Stimulated activated CD8-positive, alpha-beta memory T cell treated with anti-CD3 and anti-CD28 coated beads, Interleukin-4, amount 100 ng/mL, for 1 hour (primary cell): ENCODE results near the gene SNX17.

Source experiments
- DNase-seq, 2 donors: peaks; one replicate each; pipeline ENCODE4 v3.0.0-alpha.2; 2020; ENCODE audit warnings: low read depth in 2 of 2, low spot score in 1 of 2

SNX17 gene

DNA sequence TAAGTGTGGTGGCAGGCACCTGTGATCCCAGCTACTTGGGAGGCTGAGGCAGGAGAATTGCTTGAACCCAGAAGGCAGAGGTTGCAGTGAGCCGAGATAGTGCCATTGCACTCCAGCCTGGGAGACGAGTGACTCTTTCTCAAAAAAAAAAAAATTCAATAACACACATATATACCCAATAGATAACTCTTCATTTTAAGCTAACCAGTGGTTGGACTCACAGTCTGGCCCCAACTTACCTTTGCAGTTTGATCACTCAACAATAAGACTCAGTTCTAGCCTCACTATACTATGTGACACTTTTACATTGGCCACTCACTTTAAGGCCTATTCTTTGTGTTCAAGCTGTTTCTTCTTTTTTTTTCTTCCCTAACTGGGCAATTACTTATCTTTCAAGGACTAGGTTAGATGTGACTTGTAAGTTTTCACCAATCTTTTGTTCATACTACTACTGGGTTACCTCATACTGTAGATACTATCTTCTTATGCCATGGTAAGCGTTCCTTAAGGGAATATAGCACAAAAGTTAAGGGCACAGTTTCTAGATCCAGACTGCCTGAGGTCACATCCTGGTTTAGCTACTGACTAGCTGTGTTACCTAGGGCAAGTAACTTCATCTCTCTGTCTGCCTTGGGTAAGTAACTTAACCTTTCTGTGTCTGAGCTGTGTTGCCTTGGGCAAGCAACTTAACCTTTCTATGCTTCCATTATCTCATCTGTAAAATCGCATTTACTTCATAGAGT is 7.6 kb upstream of the SNX17 start:
- no peak for DNase-seq

DNA sequence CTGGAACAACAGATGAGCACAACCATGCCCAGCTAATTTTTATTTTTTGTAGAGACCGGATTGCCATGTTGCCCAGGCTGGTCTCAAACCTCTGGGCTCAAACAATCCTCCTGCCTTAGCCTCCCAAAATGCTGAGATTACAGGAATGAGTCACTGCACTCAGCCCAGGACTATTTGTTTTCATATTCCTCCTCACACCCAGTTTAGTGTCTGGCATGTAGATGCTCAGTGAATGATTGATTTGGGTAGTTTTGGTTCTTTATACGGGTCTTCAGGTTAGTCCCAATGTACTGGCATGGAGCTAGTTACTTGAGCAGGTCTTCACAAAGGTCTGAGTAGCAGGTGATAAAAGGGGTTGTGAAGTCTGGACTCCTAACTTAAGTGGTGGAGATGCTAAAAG is 6.5 kb upstream of the SNX17 start:
- no peak for DNase-seq

DNA sequence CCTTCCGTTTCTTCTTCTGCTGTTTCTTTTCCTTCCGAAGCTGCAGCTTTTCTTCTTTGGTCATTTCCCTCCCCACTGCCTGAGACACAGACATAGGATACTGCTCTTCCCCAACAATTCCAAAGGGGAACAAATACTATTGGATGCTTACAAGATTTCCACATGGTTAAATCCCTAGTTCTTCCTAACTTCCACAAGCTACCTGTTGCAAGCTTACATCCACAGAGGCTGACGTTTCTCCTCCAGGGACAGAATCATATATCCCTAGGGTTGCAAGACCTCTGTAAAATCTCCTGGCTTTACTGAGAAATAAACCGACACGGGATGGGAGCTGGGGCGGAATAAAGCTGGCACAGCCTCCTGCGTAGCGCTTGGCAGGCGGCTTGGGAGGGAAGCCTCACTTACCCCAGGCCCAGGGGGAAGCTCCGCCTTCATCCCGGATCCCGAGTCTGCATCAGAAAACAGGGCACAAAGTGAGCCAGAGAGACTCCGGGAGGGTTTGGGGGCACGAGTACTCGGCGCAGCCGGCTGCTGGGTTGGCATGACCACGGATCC is 868 bp upstream of the SNX17 start:
- no peak for DNase-seq

DNA sequence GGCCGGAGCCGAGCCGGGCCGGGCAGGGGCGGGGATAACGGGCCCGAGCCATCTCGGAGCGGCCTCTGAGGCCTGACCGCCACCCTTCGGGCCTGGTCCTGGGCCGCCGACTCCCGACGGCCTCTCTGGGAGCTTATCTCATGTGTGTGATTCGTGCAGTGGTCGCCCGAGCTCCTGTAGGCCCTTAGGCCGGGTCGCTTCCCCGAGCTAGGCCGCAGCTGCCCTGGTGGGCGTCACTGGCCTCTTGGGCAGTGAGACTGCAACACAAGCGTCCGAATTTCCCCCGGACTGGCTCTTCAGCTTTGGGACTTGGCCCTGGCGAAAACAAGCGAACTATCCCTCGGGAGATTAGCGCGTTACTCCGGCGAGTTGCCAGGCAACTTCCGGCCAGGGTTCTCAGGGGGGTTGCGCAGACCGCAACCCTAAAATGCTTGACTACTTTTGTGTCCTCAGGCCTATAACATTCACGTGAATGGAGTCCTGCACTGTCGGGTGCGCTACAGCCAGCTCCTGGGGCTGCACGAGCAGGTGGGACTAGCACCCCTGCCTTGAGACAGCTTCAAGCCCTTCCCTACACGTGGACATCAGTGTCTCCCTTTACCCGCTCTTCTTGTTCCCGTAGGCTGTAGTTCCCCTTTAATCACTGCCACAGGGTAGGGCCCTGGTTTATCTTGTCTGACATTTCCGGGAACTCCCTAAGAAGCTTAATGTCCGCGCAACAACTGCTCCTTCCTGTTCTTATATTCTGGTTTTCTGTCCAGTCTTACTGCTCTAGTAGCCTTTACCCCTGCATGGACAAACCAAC is 602 bp downstream of the SNX17 start:
- DNase-seq = no peak

DNA sequence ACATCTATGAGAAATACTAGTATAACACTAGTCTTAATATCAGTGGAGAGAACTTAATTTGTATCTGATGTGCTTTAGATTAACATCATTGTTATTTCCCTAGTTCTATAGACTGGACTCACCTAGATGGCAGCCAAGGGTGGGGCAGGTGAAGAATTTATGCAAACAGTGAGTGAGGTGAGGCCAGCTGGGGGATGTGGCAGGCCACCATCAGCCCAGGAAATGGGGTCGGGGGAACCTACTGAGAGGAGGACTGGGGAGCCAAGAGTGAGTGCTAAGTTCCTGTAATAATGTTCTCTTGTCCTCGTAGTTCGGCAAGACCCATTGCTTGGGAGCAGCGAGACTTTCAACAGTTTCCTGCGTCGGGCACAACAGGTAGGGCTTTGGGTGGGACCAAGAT is 2.5 kb downstream of the SNX17 start:
- DNase-seq = no peak

DNA sequence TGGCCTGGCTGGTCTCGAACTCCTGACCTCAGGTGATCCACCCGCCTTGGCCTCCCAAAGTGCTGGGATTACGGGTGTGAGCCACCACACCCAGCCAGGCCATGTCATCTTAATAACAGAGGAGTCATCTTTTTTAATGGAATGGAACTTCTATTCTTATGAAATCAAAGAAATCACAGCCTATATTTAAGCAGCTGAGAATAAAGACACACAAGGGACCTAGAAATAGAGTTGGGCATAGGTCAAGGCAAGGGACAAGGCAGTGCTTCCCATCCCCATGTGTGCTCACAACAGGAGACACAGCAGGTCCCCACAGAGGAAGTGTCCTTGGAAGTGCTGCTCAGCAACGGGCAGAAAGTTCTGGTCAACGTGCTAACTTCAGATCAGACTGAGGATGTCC is 3.2 kb downstream of the SNX17 start:
- no peak for DNase-seq

DNA sequence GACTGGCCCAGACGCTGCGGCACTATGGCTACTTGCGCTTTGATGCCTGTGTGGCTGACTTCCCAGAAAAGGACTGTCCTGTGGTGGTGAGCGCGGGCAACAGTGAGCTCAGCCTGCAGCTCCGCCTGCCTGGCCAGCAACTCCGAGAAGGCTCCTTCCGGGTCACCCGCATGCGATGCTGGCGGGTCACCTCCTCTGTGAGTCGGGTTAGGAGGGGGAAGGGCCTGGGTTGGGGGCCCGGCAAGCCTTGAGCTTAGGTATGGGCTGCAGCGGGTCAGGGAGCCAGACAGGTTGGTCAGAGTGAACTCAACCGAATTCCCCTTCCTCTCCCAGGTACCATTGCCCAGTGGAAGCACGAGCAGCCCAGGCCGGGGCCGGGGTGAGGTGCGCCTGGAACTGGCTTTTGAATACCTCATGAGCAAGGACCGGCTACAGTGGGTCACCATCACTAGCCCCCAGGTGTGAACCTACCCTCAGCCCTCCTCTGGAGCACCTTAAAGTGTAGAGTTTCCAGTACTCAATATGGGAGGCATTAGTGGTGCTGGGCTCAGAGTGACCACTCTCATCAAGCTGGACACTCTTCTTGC is 5.2 kb downstream of the SNX17 start:
- no peak for DNase-seq

DNA sequence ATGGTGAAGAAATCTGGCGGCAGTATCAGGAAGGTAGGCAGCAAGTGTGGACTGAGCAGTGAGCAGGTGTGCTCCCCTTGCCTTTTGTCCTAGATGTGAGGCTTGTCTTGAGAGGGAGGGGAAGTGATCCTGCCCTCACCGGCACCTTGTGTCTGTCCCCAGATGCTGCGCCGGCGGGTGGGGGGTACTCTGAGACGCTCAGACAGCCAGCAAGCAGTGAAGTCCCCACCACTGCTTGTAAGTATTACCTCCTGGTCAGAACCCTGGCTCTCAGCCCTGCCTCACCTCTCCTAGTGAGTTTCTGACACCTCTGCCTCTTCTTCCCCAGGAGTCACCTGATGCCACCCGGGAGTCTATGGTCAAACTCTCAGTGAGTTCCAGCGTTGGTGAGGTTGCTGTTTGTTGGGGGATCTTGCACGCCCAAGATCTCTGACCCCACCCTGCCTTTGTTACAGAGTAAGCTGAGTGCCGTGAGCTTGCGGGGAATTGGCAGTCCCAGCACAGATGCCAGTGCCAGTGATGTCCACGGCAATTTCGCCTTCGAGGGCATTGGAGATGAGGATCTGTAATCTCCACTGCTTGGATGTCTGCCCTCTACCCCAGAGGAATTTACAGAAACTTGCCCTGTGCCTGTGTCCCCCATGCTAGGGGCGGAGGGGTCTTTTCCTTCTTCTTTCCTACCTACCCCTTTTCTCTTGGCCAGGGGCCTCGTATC is 5.9 kb downstream of the SNX17 start:
- no peak for DNase-seq

DNA sequence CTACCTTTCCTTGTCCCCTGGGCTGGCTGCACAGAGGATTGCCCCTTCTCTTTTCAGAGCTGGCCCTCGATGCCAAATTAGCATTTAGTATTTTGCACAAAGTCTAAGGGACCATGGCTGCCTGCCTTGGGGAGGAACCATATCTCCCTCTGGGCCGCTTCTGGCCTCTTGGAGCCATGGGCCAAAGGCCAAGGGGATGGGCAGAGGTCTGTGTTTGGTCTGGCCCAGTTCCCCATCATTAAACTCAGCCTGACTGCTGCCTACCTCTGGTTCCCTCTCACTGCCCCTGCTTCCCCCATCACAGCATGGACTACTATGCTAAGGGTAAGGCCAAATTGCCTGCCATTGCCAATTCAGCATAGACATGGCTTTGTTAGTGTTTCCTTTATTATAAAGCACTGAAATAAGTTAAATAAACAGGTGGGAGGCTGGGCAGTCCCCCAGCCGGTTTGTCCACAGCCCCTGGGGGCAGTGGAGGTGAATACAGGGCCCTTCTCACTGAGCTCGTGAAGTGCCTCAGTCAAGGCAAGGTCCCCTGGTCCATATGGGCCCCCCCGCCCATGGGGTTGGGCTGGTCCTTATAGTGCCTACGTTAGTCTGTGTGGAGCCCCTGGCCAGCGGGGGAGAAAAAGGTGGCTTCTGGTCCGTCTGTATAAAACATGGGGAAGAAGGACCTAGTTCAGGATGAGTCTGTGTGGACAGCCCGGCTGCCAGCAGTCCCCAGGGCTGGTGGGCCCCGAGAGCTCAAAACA is 6.6 kb downstream of the SNX17 start:
- DNase-seq = no peak

DNA sequence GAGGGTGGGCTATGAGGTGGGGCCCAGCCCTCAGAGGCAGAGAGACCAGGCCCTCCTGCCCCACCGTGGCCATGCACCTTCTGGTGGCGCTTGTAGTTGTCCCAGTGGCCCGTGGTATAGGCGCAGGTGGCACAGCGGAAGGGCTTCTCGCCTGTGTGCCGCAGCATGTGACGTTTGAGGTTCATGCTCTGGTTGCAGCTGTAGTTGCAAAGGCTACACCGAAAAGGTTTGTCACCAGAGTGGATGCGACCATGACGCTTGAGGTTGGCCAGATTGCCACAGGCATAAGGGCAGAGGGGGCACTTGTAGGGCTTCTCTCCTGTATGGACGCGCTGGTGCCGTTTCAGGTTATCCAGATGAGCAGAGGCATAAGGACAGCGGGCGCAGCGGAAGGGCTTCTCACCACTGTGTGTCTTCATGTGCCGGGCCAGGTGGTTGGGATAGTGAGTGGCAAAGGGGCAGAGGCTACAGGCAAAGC is 7.2 kb downstream of the SNX17 start:
- DNase-seq = no peak

DNA sequence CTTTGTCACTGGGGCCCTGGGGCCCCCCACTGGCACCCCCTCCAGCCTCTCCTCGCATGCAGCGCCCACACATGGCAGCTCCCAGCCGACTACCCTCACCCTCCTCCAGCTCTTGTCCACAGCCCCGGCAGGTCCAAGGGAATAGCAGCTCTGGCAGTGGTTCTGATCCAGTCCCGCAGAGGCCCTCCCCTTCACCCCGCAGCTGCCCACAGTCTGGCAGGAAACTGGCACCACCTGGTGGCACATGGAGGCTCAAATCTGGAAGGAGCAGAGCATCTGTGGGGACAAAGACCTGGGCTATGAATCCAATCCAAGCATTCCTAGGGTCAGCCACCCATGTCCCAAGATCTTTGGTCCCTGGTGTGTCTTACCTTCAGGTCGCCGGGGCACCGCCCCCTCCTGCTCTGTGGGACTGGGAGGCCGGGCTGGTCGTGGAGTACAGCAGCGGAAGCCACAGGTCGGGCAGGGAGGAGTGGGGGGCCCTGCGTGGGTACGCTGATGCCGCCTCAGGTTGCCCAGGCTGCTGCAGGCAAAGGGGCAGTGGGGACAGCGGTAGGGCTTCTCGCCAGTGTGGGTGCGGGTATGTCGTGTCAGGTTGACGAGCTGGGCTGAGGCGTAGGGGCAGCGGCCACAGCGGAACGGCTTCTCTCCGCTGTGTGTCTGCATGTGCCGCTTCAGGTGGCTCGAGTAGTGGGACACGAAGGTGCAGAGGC is 7.8 kb downstream of the SNX17 start:
- no peak for DNase-seq

DNA sequence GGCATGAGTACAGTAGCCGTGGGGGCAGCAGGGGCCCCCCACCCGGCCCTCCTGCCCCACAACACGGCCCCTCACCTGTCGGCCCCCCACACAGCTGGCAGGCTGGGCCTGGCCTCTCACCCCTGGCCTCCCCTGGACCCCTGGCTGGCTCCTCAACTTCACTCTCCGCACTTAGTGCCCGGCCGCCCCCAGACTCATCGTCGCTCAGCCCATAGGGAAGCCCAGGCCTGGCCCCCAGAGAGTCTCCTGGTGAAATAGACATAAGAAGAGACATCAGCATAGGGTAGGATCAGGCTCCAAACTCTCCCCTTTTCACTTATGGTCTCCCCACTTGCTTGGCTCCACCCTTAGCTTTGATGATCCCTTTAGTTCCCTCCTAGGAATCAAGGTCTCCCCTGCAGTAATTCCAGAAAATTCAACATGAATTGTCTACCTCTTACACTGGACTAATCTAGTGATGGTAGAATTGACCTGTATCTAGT is 8.4 kb downstream of the SNX17 start:
- DNase-seq = no peak

DNA sequence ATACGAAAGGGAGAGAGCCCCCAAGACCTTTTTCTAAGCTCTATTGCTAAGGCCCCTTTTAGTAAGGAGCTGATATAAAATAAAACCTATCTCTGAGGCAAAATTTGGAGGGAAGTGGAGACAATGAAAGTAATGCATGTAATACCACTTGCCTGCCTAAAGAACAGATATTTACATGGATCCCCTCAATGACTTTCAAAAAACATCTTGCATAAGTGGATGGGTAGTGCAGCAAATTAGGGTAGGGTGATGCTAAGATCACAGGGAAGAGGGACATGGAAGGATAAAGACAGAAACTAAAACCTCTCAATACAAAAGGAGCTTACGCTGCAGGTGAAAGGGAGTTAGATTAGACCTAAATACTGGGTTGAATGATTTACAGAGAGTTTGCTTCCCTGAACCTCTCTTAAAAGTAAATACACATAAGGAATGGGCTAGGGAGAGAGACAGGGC is 9.0 kb downstream of the SNX17 start:
- DNase-seq = no peak

DNA sequence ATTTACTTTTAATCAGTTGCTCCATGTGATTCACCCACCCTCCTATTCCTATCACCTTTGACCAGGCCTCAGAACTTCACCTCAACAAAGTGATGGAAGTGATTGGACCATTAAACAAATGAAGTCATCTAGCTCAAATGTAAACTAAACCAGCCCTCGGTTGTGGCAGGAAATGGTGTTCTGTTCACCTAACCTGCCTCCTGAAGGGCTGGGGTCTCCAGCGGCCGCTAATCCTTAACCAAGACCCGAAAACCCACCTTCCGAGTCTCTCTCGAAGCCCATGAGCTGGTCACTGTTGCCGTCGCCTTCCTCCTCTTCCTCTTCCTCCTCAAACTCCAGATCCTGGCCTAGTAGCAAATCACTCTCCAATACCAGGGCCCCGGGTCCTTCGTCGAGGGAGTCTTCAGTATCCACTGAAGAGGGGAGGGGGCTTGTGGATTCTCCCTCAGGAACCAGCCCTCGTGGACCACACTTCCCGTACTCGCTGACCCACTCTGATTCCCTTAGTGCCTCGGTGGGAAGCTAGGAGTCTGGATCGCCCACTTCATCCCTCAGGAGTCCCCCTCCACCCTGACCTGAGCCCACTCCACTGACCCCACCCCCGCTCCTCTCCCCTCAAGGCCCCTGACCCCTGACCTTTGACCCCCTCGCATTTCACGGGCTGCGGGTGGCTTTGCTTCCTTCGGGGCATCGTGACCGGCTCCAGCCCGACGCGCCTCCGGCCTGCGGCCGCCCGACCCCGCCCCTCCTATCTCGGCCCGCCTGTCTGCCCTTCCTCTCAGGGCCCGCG is 9.6 kb downstream of the SNX17 start:
- DNase-seq = no peak

DNA sequence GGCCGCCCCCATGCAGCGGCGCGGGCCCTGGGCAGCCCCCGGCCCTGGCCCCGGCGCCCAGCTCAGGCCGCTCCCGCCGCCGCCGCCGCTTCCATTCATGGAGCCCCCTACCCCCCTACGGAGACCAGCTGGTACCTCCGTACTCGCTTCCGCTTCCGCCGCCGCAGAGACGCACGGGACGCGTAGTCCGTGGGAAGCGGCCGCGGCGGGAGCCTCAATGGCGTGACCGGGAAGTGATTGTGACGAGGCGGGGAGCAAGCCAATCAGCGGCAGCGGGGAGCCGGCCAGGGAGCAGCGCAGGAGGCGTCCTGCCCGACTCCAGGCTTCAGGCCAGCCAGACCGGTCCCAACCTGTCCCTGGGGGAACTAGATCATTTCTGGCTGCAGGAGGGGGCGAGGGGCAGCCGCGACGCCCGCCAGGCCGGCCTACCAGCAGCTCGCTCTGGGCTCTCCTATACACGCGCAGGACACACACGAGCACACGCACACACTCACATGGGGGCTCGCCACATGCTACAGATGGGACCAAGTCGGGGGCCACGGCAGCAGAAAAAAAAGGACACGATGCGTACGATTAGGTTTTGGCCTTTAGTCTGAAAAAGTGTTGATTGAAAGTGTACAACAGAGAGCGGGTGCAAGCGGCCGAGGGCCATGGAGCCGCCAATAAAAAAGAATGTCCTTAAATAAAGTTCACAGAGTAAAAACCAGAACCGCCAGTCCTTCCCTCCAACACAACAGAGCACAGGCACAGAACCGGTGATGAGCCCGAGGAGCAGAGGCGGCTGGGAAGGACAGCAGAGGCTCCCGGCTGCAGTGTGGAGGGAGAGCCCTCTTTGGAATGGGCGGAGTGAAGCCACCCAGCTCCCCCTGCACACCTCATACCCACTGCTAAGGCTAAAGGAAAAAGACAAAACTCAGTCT is 10.5 kb downstream of the SNX17 start, which contains the start of gene ZNF513:
TSS of gene ZNF513 (minus strand) at position 109 of the 920 bp plus-strand sequence. CDS start 208 bp downstream, outside the sequence.
- peak; percentile 66 to 72 for DNase-seq

DNA sequence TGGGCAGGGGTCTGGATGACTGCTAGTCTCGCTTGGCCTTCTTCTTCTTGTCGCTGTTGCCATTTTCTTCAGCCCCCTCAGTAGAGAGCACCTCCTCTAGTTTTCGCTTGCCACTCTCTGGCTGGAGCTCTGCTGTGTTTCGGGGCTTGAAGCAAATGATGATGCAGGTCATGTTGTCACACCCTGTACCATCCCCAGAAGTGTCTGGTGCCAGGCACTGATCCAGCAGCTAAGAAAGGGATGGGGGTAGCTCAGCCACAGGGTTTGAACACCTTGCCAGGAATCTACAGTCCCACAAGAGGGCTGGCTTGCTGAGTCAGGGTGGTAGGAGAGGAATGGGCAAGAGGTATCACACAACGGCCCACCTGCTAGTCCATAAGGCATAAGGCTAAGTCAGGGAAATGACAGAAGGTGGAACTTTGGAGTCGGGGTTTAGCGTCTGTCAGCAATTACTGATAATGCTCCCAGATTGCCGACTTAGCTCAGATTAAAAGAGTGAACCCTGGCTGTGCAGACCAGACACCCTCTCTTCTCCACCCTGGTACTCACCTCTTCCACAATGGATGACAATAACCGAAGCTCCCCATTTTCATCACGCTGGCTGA is 11.3 kb downstream of the SNX17 start:
- DNase-seq = no peak
